ENCODE data around the gene FOXN3. TPM values are rescaled to one million over a fixed set of nuclear protein-coding genes. Genes with fewer than 3 reads are reported as not detected.

FOXN3 gene
- total RNA-seq, 6 experiments from 2014 or later = 31.9 to 43.4 (median 37.9) TPM

DNA sequence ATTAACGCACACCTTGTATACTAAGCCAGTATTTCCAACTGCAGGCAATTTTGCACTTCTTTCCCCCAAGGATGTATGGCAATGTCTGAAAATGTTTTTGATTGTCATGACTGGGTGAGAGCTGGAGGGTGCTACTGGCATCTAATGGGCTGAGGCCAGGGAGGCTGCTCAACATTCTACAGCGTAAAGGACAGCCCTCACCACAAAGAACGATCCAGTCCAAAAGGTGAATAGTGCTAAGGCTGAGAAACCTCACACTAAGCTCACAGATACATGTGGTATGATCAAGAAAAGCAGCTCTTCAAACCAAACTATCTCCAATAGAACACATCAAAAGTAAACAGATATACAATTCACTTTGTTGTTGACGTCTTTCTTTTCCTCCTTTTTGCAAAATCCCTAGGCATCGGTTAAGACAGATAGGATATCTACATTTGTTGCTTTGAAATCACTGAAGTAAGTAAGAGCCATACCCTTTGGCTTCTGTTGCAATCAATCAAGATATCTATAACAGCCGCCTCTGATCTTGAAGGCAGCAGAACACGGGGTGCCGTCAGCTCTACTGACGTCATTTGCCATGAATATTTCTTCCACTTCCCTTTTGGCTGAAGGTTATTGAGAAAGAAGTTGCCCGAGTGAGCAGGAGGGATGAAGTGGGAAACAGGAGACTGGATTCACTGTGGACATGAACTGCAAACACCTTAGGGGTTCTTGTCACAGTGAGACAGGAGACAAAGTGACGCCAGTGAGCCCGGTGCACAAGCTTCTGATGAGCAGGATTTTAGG lies 218.3 kb downstream of the FOXN3 start:
- DNase-seq = no peak
- H3K9me3 Mint-ChIP-seq = no peaks in the 10 kb centered on the region
- peaks cover 2% of the 10 kb centered on the region; the same call in 1 of the 2 replicates for H3K27me3 Mint-ChIP-seq (ENCODE audit: insufficient read depth)
- no peak overlapping the region for H3K27ac Mint-ChIP-seq
- no peaks in the 10 kb centered on the region for H3K36me3 Mint-ChIP-seq (ENCODE audit: low read depth)
- no peak overlapping the region for H3K4me3 Mint-ChIP-seq
- TF ChIP-seq, protein P1, sequence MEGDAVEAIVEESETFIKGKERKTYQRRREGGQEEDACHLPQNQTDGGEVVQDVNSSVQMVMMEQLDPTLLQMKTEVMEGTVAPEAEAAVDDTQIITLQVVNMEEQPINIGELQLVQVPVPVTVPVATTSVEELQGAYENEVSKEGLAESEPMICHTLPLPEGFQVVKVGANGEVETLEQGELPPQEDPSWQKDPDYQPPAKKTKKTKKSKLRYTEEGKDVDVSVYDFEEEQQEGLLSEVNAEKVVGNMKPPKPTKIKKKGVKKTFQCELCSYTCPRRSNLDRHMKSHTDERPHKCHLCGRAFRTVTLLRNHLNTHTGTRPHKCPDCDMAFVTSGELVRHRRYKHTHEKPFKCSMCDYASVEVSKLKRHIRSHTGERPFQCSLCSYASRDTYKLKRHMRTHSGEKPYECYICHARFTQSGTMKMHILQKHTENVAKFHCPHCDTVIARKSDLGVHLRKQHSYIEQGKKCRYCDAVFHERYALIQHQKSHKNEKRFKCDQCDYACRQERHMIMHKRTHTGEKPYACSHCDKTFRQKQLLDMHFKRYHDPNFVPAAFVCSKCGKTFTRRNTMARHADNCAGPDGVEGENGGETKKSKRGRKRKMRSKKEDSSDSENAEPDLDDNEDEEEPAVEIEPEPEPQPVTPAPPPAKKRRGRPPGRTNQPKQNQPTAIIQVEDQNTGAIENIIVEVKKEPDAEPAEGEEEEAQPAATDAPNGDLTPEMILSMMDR (IDR thresholded peaks at IDR 0.05) = no peak
- no peaks in the 10 kb centered on the region for H3K4me1 Mint-ChIP-seq (ENCODE audit: low read depth)

GRCh38 chr14:89197623-89198022 lies 219.4 kb downstream of the FOXN3 start:
- H3K4me1 Mint-ChIP-seq (ENCODE audit: low read depth) = no peaks in the 10 kb centered on the region
- peaks cover 6% of the 10 kb centered on the region; the same call in 1 of the 2 replicates for H3K27me3 Mint-ChIP-seq (ENCODE audit: insufficient read depth)
- no peaks in the 10 kb centered on the region for H3K9me3 Mint-ChIP-seq
- DNase-seq = no peak
- H3K36me3 Mint-ChIP-seq (ENCODE audit: low read depth) = no peaks in the 10 kb centered on the region
- no peak overlapping the region for H3K4me3 Mint-ChIP-seq
- TF ChIP-seq, protein P1 (IDR thresholded peaks at IDR 0.05) = no peak
- H3K27ac Mint-ChIP-seq = no peak overlapping the region

- H3K9me3 Mint-ChIP-seq = no peaks in the 10 kb centered on the region
- no peak overlapping the region for H3K4me3 Mint-ChIP-seq
- no peaks in the 10 kb centered on the region for H3K36me3 Mint-ChIP-seq (ENCODE audit: low read depth)
- TF ChIP-seq, protein P1 (IDR thresholded peaks at IDR 0.05) = no peak
- DNase-seq = no peak
- no peaks in the 10 kb centered on the region for H3K4me1 Mint-ChIP-seq (ENCODE audit: low read depth)
- peaks cover 6% of the 10 kb centered on the region; the same call in 1 of the 2 replicates for H3K27me3 Mint-ChIP-seq (ENCODE audit: insufficient read depth)
- no peak overlapping the region for H3K27ac Mint-ChIP-seq
Observed at GRCh38 chr14:89196545-89196944, 220.5 kb downstream of the FOXN3 start.

DNA sequence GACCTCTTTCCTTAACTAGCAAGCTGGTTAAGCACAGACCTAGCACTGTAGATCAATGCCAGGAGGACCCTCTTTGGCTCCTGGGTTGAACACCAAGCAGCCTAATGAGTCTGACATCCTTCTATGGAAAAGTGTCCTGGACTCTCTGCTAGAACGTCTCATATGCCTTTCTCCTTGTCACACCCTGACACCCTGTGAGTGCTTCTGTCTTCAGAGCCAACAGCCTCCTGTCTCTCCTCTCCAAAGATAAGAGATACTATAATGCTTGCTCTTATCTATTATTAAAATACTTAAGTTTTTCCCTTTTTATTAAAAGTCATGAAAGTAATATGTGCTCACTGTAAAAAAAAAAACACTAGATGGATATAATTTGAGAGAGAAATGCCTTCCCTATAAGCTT lies 222.7 kb downstream of the FOXN3 start:
- TF ChIP-seq, protein P1 (IDR thresholded peaks at IDR 0.05) = no peak
- H3K36me3 Mint-ChIP-seq (ENCODE audit: low read depth) = 0 out of 2 replicates have a peak, but pooled peaks cover under 1% of the 10 kb centered on the region
- no peak overlapping the region for H3K4me3 Mint-ChIP-seq
- H3K4me1 Mint-ChIP-seq (ENCODE audit: low read depth) = no peaks in the 10 kb centered on the region
- no peak overlapping the region for H3K27ac Mint-ChIP-seq
- H3K27me3 Mint-ChIP-seq (ENCODE audit: insufficient read depth) = peaks cover 6% of the 10 kb centered on the region; the same call in 1 of the 2 replicates
- no peak for DNase-seq
- no peaks in the 10 kb centered on the region for H3K9me3 Mint-ChIP-seq

GRCh38 chr14:89190765-89191513 lies 226.1 kb downstream of the FOXN3 start:
- no peak overlapping the region for H3K4me3 Mint-ChIP-seq
- TF ChIP-seq, protein P1 (IDR thresholded peaks at IDR 0.05) = no peak
- peaks cover 12% of the 10 kb centered on the region for H3K4me1 Mint-ChIP-seq (ENCODE audit: low read depth)
- H3K27ac Mint-ChIP-seq = no peak overlapping the region; the same call in 1 of the 2 replicates
- 0 out of 2 replicates have a peak, but pooled peaks cover 4% of the 10 kb centered on the region for H3K36me3 Mint-ChIP-seq (ENCODE audit: low read depth)
- DNase-seq = no peak
- no peaks in the 10 kb centered on the region for H3K9me3 Mint-ChIP-seq
- peaks cover 6% of the 10 kb centered on the region; the same call in 1 of the 2 replicates for H3K27me3 Mint-ChIP-seq (ENCODE audit: insufficient read depth)

Measured in HFFc6 (cell line).